Liver (tissue), 9 donors: ENCODE data around the gene TEX14. TPM values are rescaled to one million over a fixed set of nuclear protein-coding genes. Genes with fewer than 3 reads are reported as not detected.

Experiments
- DNase-seq: peaks from one replicate; pipeline ENCODE4 v3.0.0-alpha.2; 2017; ENCODE audit warnings: low spot score
- H3K27ac ChIP-seq, 2 donors: one replicate each; pipeline ENCODE4 v1.7.0; 2013; ENCODE audit warnings: inconsistent platforms in 2 of 2, low read length in 2 of 2, control low read depth in 1 of 2, low read depth in 1 of 2, mild to moderate bottlenecking in 1 of 2
- H3K27me3 ChIP-seq, 4 donors: one replicate each; pipeline versions ENCODE4 v1.6.1 to v1.7.0; 2013; ENCODE audit warnings: low read length in 3 of 4, inconsistent platforms in 1 of 4, mild to moderate bottlenecking in 1 of 4, moderate library complexity in 1 of 4; ENCODE audit not compliant: control insufficient read depth in 4 of 4, insufficient read depth in 4 of 4
- H3K36me3 ChIP-seq, 4 donors: one replicate each; pipeline versions ENCODE4 v1.6.1 to v1.7.0; 2013; ENCODE audit warnings: low read length in 3 of 4, mild to moderate bottlenecking in 3 of 4, low read depth in 1 of 4, moderate library complexity in 1 of 4; ENCODE audit not compliant: control insufficient read depth in 4 of 4, insufficient read depth in 3 of 4
- H3K4me1 ChIP-seq, 4 donors: one replicate each; pipeline versions ENCODE4 v1.6.1 to v1.7.0; 2013; ENCODE audit warnings: low read length in 3 of 4, mild to moderate bottlenecking in 3 of 4, moderate library complexity in 1 of 4; ENCODE audit not compliant: control insufficient read depth in 4 of 4, insufficient read depth in 4 of 4
- H3K4me3 ChIP-seq, 3 donors: one replicate each; pipeline versions ENCODE4 v1.6.1 to v1.7.0; 2013; ENCODE audit warnings: low read length in 3 of 3, control low read depth in 1 of 3, low read depth in 1 of 3, mild to moderate bottlenecking in 1 of 3
- H3K9ac ChIP-seq, 2 donors: one replicate each; pipeline ENCODE4 v1.7.0; 2013; ENCODE audit warnings: low read length in 2 of 2, mild to moderate bottlenecking in 2 of 2, moderate library complexity in 2 of 2, control low read depth in 1 of 2, low read depth in 1 of 2
- H3K9me3 ChIP-seq, 4 donors: one replicate each; pipeline versions ENCODE4 v1.6.1 to v1.7.0; 2013; ENCODE audit warnings: low read length in 3 of 4; ENCODE audit not compliant: control insufficient read depth in 4 of 4
- EGR1 ChIP-seq, 2 donors: IDR thresholded peaks; 2 replicates each; pipeline ENCODE4 v1.6.1; 2016 to 2018; ENCODE audit warnings: antibody characterized with exemption in 2 of 2, low read depth in 2 of 2
- GABPA ChIP-seq, 2 donors: IDR thresholded peaks in 1 of 2; conservative IDR thresholded peaks in 1 of 2; 2 replicates each; pipeline ENCODE4 v1.6.1; 2016; ENCODE audit warnings: antibody characterized with exemption in 2 of 2, mild to moderate bottlenecking in 1 of 2, moderate library complexity in 1 of 2
- HNF4A ChIP-seq, 2 donors: conservative IDR thresholded peaks; 2 replicates each; pipeline ENCODE4 v1.6.1; 2016; ENCODE audit warnings: antibody characterized with exemption in 2 of 2, mild to moderate bottlenecking in 2 of 2
- HNF4G ChIP-seq: IDR thresholded peaks from 2 replicates; pipeline ENCODE4 v1.6.1; 2016; ENCODE audit warnings: antibody characterized with exemption
- NR2F2 ChIP-seq: IDR thresholded peaks from 2 replicates; pipeline ENCODE4 v1.6.1; 2016; ENCODE audit warnings: antibody characterized with exemption
- RAD21 ChIP-seq, 2 donors: IDR thresholded peaks; 2 replicates each; pipeline ENCODE4 v1.6.1; 2016; ENCODE audit warnings: antibody characterized with exemption in 2 of 2, mild to moderate bottlenecking in 2 of 2
- RXRA ChIP-seq, 2 donors: IDR thresholded peaks; 2 replicates each; pipeline ENCODE4 v1.6.1; 2017 to 2018; ENCODE audit warnings: antibody characterized with exemption in 2 of 2, mild to moderate bottlenecking in 1 of 2
- YY1 ChIP-seq: IDR thresholded peaks from 2 replicates; pipeline ENCODE4 v1.6.1; 2016; ENCODE audit warnings: antibody characterized with exemption, mild to moderate bottlenecking
- WGBS: extraction: QIAGEN DNeasy Blood & Tissue Kit; methylation state at CpG from one replicate; pipeline ENCODE4 v1.1.7; 2013; 5-methylcytosine and 5-hydroxymethylcytosine counted together
- polyA plus RNA-seq, 2 donors: library from polyadenylated mRNA; stranded (reverse) in 1 of 2; unstranded in 1 of 2; fragments of 200-250 nt in 1 of 2; fragments of >200 nt in 1 of 2; fragmentation: Nextera tagmentation in 1 of 2; extraction: Ambion mirVana in 1 of 2; gene quantifications; one replicate each; pipeline versions ENCODE4 v1.2.1 to v1.2.3, GENCODE V29; 2013 to 2015
- total RNA-seq, 2 donors: library from RNA; depleted of rRNA; stranded (reverse); fragments of >200 nt; gene quantifications; one replicate each; pipeline ENCODE4 v1.2.3, GENCODE V29; 2014
- TF ChIP-seq, protein P1 (sequence below): IDR thresholded peaks from 2 replicates; pipeline ENCODE4 v1.6.1; 2016; ENCODE audit warnings: antibody characterized with exemption
- TF ChIP-seq, protein P2 (sequence below): IDR thresholded peaks from 2 replicates; pipeline ENCODE4 v1.6.1; 2016; ENCODE audit warnings: antibody characterized with exemption, mild to moderate bottlenecking
- donor health status: healthy.
- donor health status: healthy.
- donor health status: healthy.
- donor health status: healthy.
- donor health status: healthy.

The TEX14 gene
- total and polyA plus RNA-seq, 4 donors = 0.01 to 0.17 (median 0.13) TPM

DNA sequence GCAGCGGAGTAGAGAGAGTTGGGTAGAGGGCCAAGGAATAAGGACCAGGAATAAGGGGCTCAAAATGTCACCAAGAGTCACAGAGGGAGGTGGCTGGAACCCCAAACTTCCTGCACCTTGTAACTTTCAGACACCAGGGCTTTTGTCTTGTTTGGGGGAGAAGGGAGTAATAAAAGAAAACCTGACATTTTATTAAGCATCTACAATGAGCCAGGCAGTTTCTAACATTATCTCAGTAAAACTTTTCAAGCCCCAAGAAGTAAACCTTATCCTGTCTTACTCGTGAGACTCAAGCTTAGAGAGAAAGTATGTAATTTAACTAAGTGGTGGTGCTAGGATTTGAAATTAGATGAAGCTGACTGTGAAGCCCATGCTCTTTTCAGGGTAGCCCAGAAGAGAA lies 176.6 kb downstream of the TEX14 start:
- Histone ChIP-seq H3K36me3 (peaks cover 7 to 19% (median 18%) of the 10 kb centered on the region in 4 donors), H3K4me3 (peak overlapping the region; percentile 36 to 87 (median 68)), H3K9ac (peak overlapping the region; percentile 62 to 98), H3K4me1 (peaks cover 3 to 64% (median 42%) of the 10 kb centered on the region in 4 donors), H3K27me3 (no peaks in the 10 kb centered on the region), H3K9me3 (no peaks in the 10 kb centered on the region), H3K27ac (peak overlapping the region; percentile 85 to 96)
- DNase-seq = no peak
- 43% methylated on average over 2 of the region's 2 CpGs for whole genome bisulfite sequencing
- TF ChIP-seq HNF4G (no peak), HNF4A (conservative IDR thresholded peaks at IDR 0.05) (no peak)

DNA sequence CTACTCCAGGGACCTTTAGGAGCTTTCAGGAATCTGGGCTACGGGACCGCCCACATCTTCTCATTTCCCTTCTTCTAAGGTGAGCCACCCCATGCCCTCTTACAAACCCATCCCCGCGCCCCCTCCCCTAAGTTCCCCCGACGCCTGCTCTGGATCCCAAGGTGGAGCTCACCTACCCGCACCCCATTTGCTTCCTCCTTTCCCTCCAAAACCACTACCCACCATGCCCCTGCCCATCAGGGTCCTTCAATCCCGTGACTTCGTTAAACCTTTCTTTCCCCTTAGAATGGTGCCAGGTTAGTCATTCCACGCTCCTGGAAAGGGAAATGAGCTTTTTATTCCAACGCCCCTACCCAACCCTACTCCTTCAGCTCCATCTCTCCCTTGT lies 177.1 kb downstream of the TEX14 start:
- H3K27me3 ChIP-seq = no peaks in the 10 kb centered on the region
- WGBS = 31% methylated on average over 11 of the region's 11 CpGs
- H3K36me3 ChIP-seq = peaks cover 7 to 23% (median 22%) of the 10 kb centered on the region in 4 donors
- peak overlapping the region; percentile 21 to 48 for H3K9ac ChIP-seq
- H3K4me1 ChIP-seq = peaks cover 3 to 66% (median 40%) of the 10 kb centered on the region in 4 donors
- peak overlapping the region; percentile 85 to 96 for H3K27ac ChIP-seq
- no peak for TF ChIP-seq YY1
- TF ChIP-seq NR2F2 = no peak
- TF ChIP-seq HNF4G = no peak
- TF ChIP-seq, protein P1, sequence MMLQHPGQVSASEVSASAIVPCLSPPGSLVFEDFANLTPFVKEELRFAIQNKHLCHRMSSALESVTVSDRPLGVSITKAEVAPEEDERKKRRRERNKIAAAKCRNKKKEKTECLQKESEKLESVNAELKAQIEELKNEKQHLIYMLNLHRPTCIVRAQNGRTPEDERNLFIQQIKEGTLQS = no peak
- no peak for TF ChIP-seq GABPA (IDR thresholded peaks at IDR 0.05 in 1 of 2, conservative IDR thresholded peaks at IDR 0.05 in 1 of 2)
- H3K9me3 ChIP-seq = no peaks in the 10 kb centered on the region
- peak overlapping the region; percentile 36 to 87 (median 68) for H3K4me3 ChIP-seq
- DNase-seq = no peak

DNA sequence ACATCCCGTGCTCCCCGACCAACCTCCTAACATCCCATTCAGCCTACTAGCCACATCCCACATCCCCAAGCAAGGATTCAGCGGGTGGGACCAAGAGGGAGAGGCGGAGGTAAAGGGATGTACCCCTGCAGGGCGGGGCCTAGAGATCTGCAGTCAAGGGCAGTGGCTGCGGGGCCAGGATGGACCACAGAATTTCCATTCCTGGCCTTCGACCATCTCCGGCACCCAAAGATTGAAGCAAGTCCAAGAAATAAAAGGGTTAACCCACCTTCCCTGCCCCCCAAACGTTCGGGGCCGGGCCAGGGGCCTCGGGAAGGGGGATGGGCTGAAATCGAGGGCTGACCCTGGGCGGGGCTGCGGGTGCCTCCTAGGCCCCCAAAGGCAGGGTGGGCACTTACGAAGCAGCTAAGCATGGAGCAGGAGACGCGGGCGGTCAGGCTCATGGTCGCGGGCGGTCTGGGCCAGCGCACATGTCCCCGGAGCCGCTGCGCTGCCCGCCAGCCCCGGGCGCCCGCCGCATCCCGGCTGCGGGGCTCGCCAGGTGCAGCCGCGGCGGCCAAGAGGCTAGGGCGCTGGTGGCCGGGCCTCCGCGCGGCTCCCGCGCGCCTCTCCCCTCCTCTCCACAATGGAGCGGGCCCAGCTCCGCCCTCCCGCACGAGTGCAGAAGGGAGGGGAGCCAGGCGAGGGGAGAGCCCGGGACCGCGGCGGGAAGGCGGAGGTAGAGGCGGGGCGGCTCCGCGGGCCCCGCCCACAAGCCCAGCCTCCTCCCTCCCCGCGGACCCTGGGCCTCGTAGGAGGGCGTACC lies 177.7 kb downstream of the TEX14 start, which contains the start of gene MTMR4:
TSS of gene MTMR4 (minus strand) at position 674 of the 805 bp plus-strand sequence. CDS start at position 443, 231 bp downstream.
- Histone ChIP-seq H3K27ac (peak within 1 kb of the TSS; percentile 85 to 96), H3K4me1 (peaks cover 3 to 63% (median 41%) of the 10 kb centered on the region in 4 donors), H3K27me3 (no peaks in the 10 kb centered on the region), H3K9me3 (no peaks in the 10 kb centered on the region), H3K4me3 (peak within 1 kb of the TSS; percentile 36 to 87 (median 68)), H3K9ac (peak within 1 kb of the TSS; percentile 21 to 48), H3K36me3 (peaks cover 7 to 28% (median 24%) of the 10 kb centered on the region in 4 donors)
- DNase-seq = peak; percentile 82
- no peak for TF ChIP-seq RAD21 (IDR thresholded peaks at IDR 0.05)
- TF ChIP-seq GABPA (IDR thresholded peaks at IDR 0.05 in 1 of 2, conservative IDR thresholded peaks at IDR 0.05 in 1 of 2) = peak in 1 of 2 donors; percentile 25
- TF ChIP-seq, protein P2, sequence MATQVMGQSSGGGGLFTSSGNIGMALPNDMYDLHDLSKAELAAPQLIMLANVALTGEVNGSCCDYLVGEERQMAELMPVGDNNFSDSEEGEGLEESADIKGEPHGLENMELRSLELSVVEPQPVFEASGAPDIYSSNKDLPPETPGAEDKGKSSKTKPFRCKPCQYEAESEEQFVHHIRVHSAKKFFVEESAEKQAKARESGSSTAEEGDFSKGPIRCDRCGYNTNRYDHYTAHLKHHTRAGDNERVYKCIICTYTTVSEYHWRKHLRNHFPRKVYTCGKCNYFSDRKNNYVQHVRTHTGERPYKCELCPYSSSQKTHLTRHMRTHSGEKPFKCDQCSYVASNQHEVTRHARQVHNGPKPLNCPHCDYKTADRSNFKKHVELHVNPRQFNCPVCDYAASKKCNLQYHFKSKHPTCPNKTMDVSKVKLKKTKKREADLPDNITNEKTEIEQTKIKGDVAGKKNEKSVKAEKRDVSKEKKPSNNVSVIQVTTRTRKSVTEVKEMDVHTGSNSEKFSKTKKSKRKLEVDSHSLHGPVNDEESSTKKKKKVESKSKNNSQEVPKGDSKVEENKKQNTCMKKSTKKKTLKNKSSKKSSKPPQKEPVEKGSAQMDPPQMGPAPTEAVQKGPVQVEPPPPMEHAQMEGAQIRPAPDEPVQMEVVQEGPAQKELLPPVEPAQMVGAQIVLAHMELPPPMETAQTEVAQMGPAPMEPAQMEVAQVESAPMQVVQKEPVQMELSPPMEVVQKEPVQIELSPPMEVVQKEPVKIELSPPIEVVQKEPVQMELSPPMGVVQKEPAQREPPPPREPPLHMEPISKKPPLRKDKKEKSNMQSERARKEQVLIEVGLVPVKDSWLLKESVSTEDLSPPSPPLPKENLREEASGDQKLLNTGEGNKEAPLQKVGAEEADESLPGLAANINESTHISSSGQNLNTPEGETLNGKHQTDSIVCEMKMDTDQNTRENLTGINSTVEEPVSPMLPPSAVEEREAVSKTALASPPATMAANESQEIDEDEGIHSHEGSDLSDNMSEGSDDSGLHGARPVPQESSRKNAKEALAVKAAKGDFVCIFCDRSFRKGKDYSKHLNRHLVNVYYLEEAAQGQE = no peak
- no peak for TF ChIP-seq RXRA (IDR thresholded peaks at IDR 0.05)
- no peak for TF ChIP-seq EGR1 (IDR thresholded peaks at IDR 0.05; ENCODE audit: low read depth in 2 of 2)
- 4% methylated on average over 64 of the region's 64 CpGs for WGBS
